ENCODE data around the gene TRMT1.

The TRMT1 gene

DNA sequence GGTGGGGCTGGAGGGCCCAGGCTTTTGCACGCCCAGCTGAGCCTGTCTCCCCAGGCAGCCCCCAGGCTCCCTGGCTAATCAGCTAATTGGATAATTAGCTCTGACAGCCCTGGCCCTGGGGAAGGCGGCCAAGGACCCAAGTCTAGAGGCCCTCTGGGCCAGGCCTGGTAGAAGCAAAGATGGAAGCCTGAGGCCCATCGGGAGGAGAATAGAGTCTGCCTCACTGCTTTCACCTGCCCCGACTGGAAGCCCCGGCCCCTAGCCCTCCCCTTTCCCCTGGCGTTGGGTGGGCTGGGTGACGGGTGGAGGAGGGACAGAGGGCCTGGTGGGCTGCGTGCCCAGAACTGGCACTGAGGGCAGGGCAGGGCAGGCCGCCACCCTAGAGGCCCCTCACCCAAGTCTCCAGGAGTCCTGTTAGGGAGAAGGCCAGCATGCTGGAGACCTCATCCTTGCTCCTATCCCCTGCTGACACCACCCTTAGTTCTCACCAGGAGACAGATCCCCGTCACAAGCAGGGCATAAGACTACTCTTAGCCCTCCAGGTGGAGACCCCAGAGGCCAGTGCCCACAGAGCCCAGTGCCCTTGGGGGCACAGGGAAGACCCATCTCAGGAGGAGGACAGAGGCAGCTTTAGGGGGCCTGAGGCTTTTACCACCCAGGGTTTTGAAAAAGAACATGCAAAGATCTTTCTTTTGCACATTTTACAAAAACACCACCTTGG, 25.9 kb downstream of the TRMT1 start:
- DNase-seq (ENCODE audit: low read depth): no peak

DNA sequence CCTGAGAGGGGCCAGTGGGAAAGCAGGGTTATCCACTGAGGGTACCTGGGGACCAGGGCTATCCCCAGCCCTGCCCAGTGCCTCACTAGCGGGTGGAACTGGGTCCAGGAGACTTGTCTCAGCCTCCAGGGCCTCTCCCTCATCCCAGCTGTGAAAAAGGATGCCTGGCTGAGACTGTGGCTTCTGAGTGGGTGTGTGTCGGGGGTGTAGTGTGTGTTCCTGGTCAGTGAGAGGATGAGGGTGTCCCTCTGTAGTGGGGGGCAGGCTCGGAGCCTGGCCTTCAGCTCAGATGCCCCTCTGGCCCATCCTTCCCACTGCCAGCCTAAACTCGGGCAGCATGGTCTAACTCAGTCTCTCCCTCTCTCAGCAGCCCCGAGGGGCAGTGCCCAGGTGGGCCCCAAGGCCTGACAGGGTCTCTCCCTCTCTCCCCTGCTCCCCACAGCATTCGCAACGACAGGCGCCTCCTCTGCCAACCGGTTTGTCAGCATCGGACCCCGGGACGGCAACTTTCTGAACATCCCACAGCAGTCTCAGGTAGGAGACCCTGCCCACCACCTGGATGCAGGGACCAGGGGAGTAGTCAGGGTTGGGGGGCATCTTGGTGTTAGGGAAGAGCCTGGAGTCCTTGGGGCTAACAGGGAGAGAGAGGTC, 26.6 kb downstream of the TRMT1 start:
- DNase-seq (ENCODE audit: low read depth): no peak

DNA sequence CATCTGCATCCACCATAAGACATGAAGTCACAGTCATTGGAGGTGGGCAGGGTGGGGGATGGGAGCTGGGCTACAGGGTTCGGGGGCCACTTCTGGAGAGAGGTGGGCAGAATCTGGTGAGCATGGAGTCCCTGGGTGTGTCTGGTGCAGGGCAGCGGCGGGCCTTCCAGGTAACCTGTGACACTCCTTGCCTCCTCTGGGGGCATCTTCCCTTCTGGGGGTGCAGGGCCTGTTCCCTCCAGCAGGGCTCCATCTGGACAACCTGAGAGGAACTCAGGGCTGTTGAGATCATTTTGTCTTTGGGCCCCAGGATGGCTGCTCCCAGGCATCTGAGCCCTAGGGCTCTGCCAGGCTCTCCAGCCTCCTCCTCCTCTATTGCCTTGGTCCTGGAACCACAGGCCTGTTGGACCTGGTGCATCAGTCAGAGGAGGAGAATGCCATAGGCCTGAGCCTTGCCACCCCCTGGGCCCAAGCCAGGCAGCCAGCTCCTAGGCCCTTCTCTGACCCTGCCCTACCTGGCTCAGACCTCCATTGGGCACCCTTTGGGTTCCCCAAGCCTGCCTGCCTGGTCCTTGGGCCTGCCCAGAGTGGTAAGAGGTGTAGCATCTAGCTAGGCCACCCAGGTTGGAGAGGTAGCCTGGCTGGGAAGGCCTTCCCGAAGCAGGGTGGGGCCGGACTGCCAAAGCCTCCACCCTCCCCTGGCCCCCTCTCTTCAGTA, 27.2 kb downstream of the TRMT1 start:
- no peak for DNase-seq (ENCODE audit: low read depth)

DNA sequence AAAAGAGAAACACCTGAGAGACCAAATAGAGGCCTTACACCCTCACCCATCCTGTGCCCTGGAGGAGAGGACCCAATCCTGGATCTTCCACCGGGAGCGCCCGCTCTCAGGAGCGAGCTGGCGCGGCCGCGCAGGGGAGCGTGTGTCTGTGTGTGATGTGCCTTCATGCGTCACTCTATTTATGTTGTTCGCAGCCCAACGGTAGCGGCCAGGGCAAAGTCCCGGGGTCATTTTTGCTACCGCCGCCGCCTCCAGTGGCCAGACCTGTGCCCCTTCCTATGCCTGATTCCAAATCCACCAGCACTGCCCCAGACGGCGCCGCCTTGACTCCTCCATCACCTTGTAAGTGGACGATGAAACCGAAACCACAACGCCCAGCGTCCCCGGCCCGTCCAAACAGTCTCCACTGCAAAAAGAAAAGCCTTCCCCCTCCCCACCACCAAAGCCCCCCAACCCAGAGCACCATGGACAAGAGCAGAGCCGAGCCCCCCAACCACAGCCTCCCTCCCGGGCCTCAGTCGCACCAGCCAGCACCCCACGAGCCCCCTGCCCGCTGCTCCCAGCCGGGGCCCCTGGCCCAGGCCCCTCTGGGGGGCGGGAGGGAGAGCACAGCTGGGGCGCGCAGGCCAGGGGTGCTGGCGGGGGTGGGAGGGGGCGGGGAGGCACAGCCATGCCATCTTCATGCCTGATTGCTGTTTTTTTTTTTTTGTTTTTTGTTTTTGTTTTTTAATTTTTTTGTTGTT, 28.6 kb downstream of the TRMT1 start:
- no peak for DNase-seq (ENCODE audit: low read depth)

DNA sequence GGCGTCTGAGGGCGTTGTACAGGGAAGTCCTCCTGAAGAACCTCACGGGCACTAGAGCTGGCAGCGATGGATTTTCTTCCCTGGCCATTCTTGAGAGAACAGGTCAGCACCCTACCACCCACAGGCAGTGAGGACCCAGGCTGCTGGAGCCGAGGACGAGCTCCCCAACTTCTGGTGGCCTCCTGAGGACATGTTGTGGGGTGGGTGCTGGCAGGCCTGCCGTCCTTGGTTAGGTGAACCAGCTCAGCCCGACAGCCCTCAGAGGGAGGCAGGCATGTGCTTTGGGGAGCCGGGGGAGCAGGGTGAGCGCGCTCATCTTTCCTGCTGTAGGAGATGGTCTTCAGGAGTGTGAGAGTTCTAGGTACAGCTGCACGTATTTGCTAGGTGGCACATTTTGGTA, 29.2 kb downstream of the TRMT1 start:
- no peak for DNase-seq (ENCODE audit: low read depth)

DNA sequence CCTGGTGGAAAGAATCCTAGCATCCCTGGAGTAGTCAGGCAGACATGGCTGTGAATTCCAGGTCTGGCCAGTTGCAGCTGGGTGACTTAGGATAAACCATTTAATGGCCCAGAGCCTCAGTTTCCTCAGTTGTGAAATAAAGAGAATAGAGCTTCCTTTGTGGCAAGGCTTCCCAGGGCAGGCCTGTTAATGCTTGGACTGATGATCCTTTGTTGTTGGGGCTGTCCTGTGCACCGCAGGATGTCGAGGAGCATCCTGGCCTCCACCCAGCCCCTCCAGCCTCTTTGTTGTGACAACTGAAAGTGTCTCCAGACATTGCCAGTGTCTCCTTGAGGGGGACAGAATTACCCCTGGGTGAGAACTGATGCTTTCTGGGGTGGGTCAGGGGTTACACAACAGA, 30.2 kb downstream of the TRMT1 start:
- no peak for DNase-seq (ENCODE audit: low read depth)

DNA sequence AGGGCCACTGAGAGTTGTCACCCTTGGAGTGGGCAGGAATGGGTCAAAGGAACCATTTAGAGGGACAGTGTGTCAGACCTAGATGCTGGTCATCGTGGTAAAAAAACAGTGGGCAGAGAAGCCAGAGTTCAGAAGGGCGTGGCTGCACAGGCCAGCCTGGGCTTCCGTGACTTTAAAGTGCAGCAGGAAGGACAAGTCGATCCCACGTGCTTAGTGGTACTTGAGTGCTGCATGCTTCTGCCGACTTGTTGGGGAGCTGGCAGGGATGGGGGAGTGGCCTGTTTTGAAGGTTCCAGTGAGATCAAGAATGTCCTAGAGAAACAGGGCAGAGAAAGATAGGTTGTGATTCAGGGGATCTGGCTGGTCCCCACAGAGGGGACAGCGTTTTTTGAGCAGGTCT, 30.9 kb downstream of the TRMT1 start:
- no peak for DNase-seq (ENCODE audit: low read depth)

DNA sequence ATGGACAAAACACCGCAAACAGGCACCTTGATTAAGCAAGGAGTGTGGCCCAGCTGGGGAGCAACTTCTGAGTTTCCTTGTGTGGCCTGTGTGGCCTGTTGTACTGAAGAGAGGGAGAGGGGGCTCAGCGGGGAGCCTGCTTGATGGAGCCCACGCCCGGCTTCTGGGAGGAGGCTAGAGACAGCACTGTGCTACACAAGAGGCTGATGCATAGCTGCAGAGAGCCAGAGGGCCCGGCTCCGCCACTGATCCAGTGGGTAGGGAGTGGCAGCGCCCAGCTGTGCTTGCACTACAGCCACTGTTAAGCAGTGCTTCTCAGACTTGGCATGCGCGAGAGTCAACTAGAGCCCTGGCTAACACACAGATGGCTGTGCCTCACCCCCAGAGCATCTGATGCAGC, 32.9 kb downstream of the TRMT1 start:
- DNase-seq (ENCODE audit: low read depth): no peak

DNA sequence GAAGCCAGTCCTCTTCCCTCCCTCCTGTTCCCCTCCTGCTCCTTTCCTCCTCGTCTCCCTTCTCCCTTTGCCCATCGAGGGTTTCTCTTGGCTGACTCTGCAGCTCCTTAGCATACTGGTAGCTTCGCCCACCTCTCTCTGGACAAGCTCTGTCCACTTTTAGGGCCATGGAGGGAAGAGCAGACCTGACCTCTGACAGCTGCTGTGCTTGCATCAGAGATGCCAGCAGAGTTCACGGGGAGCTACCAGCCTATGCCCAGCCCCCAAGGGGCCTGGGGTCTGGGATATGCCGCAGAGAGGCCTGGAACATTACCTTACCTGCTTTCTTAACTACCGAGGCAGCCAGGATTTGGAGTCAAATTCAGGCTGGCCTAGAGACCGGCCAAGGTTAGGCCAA, 33.5 kb downstream of the TRMT1 start:
- DNase-seq (ENCODE audit: low read depth): no peak

DNA sequence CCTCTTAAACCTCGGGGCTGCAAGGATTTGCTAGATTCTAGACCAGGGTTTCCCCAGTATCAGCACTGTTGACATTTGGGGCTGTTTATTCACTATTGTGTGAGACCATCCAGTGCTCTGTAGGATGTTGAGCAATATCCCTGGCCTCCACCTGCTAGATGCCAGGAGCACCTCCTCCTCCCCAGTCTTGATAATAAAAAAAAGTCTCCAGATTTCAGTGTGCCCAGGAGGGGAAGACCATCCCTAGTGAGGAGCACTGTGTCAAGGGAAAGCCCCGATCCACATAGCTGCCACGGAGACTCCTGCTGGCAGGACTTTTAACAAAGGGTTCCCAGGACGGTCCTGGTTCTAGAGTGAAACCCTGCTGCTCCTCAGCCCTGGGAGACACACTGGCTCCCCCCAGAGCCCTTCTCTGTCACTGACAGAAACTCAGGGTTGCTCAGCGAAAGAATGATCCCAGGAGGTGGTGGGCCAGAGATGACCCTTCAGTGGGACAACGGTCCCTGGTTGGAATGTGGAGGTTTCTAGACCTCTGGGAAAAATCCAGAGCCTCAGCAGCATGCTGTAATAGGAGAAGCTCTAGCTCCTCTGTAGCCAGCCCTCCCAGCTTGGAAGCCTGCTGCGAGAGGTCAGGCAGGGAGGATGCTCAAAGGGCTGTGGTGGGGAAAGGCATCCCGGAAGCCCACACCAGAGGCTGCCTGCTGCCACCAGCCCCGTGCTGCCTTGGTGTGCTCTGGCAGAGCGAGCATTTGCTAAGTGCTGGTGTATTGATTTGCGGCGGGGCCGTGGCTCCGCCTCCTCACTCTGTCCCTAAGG, 34.1 kb downstream of the TRMT1 start:
- DNase-seq (ENCODE audit: low read depth): no peak

DNA sequence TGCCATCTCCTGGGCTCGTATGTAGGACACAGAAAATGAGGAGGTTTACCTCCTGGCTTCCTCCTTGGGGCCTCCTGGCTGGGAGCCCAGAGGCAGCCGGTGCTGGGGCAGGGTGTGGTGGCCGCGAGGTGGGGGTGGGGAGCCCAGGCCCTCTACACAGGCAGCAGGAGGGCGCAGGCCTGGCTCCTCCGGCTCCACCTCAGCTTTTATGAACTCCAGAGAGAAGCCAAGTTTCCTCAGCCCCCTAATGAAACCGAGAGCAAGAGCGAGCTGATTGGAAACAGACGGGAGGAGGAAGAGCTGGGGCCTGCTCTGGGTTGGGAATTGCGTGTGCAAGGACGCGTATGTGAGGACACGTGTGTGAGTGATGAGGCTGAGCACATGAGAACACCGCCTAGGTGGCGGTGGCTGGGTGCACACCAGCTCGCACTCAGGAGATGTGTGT, 37.0 kb downstream of the TRMT1 start:
- no peak for DNase-seq (ENCODE audit: low read depth)

DNA sequence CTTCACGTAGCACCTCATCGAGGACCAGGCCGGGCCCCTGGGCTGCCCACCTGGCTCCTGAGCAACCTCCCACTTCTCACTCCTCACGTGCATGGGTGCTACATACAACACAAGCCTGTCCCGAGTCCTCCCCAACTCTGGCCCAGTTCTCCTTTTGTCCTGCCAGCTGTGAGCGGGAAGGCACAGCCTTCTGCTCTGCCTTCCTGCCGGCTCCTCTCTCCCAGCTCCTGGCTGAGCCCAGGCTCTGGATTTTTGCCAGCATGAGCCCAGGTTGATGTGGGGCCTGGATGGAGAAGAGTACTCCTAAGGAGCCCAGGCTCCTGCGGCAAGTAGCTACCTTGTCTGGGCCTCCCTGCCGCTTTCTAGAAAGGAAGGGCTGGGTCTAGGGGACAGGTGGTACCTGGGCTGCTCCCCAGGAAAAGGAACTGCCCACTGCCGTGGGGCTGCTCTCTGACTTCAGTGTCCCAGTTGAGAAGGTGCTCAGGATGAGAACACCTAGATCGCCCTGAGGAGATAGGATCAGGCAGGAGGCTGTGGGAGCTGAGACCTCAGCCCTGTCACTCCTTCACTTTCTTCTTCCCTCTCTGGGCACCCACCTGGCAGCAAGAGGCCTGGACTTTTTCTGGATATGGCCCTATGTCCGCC, 37.5 kb downstream of the TRMT1 start:
- no peak for DNase-seq (ENCODE audit: low read depth)

DNA sequence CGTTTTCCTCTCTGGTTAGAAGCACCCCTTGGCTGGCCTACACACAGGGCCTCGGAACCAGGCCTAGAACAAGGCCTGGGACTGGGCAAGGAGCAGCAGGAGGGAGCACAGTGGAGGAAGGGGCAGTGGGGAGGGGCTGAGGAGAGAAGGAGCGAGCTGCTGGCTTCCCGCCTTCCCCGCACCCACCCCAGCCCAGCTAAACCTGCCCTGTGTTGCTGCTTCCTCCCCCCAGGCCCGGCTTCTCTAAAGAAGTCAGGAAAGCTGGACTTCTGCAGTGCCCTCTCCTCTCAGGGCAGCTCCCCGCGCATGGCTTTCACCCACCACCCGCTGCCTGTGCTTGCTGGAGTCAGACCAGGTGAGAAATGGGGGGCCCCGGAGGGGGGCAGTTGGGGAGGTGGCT, 38.2 kb downstream of the TRMT1 start:
- no peak for DNase-seq (ENCODE audit: low read depth)

DNA sequence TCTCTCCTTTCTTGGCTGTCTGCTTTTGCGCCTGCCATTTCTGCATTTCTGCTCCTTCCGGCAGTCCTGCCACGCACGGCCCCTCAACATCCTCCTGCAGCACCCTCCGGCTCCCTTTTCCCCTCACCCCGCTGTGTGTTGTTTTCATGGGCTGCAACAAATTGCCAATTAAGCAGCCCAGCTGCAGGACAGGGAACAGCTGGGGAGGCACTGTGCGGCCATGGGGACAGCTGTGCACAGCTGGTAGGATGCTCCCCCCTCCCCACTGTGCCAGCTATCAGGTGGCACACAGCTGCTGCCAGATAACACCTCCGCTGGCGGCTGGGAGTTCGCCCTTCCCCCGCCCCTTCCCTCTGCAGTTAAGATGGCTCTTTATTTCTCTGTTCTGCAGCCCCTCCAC, 39.3 kb downstream of the TRMT1 start:
- no peak for DNase-seq (ENCODE audit: low read depth)

DNA sequence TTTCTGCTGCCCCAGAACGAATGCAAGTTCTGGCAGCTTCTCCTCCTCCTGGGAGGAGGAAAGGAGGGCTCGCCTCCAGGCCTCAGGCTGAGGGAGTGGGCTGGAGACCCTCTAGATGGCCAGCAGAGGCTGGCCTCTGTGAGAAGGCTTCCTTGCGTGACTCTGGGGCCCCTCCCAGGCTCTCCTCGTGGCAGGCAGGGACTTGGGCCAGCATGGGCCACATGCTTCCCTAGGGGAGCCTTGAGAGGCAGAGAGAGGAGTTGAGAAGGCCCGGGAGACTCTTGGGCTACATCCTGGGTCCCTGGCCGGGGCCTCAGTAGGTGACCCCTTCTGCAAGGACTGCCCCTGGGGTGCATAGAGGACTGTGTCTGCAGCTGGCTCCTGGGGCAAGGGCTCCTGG, 39.8 kb downstream of the TRMT1 start:
- DNase-seq (ENCODE audit: low read depth): no peak

DNA sequence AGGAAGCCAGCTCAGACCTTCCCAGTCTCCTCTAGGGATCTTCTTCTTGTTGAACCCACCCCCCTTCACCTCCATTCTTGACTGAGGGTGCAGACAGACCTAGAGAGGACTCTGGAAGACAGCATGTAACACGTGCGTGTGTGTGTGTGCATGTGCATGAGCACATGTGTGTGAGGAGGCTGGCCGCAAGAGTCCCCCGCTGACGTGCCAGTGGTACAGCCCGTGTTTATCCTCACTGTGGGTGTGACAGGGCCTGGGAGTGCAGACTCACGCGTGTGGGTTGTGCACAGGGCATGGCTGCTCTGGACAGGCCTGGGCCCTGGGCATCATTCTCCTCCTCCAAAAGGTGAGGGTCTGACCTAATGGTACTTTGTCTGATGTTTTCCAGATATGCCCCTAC, 40.2 kb downstream of the TRMT1 start:
- DNase-seq (ENCODE audit: low read depth): no peak

DNA sequence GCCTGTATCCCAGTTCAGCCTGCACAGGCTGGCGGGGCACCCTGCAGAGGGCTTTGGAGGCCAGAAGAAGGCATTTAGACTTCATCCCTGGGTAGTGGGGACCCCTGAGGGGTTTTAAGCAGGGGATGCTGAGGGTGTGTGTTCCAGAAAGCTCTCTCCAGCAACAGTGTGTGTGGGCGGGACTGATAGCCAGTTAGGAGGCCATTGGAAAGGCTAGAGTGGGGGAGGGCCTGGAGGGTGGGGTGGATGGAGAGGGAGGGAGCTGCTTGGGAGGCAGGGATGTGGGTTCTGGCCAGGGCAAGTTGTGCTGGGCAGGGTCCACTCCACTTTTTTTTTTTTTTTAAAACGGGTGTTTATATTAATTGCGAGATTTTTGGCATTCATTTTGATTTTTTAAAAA, 42.2 kb downstream of the TRMT1 start:
- DNase-seq (ENCODE audit: low read depth): no peak

DNA sequence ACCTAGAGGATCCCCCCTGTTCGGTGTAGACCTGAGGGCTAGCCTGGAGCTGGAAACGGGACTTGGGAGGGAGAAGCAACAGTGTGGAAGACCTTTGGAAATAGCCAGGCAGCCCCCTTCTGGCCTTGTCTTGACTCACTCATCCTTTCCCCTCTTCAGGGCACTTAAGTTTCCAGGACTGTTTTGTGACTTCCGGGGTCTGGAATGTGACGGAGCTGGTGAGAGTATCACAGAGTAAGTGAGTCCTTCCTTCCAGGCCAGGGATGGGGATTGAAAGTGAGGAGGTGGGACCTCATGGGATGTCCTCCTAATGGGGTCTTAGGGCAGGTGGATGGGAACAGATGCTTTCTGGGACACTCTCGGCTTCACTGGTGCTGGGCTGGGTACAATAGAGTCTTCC, 43.3 kb downstream of the TRMT1 start:
- no peak for DNase-seq (ENCODE audit: low read depth)

DNA sequence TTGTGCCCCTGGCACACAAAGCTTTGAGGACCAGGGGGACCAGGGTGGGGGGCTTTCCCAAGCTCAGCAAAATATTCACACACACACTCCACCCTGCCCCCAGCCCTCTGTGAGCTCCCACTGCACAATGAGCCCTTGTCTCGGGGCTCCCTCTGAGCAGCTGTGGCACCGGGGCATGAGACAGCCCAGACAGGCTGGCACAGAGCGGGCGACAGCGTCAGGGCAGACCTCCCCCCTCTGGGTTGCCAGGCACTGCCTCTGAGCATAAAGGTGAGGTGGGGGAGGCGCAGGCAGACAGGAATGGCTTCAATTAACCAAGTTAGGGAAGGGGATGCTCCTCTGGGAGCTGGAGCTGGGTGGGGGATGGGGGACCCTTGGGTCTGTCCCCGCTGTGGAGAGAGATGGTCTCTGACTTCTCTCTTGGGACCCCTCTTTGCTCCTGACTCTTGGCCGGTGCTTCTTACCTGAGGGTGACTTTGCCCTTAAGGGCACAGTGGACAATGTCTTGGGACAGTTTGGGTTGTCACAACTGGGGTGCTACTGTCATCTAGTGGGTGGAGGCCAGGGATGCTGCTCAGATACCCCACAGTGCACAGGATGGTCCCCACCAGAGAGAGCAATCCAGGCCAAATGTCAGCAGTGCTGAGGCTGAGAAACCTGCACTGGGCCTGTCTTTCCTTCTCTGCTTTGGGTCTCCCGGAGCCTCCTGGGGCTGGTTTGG, 44.2 kb downstream of the TRMT1 start:
- no peak for DNase-seq (ENCODE audit: low read depth)

DNA sequence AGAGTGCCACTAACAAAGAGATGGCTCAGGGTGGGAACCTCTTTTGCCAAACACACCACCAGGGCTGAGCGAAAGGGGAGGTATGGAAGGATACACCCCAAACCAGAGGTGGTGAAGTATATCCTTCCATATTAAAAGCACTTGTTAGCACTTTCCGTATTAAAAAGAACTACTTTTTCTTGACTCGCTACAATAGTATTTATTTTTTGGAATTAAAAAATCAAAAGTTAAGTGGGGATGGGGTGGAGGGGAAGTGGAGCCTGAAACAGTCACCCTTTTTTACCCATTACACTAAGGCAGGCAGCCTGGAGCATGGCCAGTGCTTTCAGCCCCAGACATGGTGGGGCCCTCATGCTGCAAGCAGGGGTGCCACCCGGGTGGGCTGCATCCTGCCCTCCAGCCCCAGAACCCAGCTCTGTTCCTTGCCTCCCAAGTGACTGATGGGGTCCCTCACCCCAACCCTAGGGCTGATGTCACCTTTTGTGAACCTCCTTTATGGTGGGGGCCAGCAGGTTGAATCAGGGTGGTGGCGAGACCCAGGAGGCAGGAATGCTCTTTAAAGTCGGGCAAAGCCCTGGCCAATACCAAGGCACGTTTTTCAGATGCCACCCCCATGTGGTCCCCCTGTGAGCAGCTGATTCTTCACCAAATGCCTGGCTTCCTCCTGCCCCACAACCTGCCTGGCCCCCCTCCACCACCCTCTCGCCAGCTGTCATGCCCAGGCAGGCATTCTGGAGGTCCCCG, 44.9 kb downstream of the TRMT1 start:
- no peak for DNase-seq (ENCODE audit: low read depth)

Data from activated T-cell treated with anti-CD3 and anti-CD28 coated beads for 48 hours (primary cell).